ENCODE measurements around the gene SAMD8.
"Not testable (repeated sequence)": the region's sequence is repeated elsewhere in the genome, so short reads cannot be mapped to it uniquely, and the experiment has no call there.

Gene SAMD8

GRCh38 chr10:75140246-75140645 lies 28.8 kb downstream of the SAMD8 start:
- DNase-seq (ENCODE audit: low spot score): no peak

GRCh38 chr10:75143353-75143752 lies 31.9 kb downstream of the SAMD8 start:
- no peak for DNase-seq (ENCODE audit: low spot score)

- DNase-seq (ENCODE audit: low spot score): no peak
Measured at GRCh38 chr10:75145590-75145989, 34.1 kb downstream of the SAMD8 start.

GRCh38 chr10:75146780-75147179 lies 35.3 kb downstream of the SAMD8 start:
- no peak for DNase-seq (ENCODE audit: low spot score)

GRCh38 chr10:75150656-75151055 lies 39.2 kb downstream of the SAMD8 start:
- DNase-seq (ENCODE audit: low spot score): no peak

- no peak for DNase-seq (ENCODE audit: low spot score)
Measured at GRCh38 chr10:75159519-75159918, 48.1 kb downstream of the SAMD8 start.

- no peak for DNase-seq (ENCODE audit: low spot score)
Measured at GRCh38 chr10:75165684-75166622, 54.5 kb downstream of the SAMD8 start.

- DNase-seq (ENCODE audit: low spot score): no peak
Measured at GRCh38 chr10:75166623-75166972, 55.1 kb downstream of the SAMD8 start.

- DNase-seq (ENCODE audit: low spot score): no peak
Measured at GRCh38 chr10:75168275-75168674, 56.8 kb downstream of the SAMD8 start.

- DNase-seq (ENCODE audit: low spot score): no peak
Measured at GRCh38 chr10:75170215-75170614, 58.8 kb downstream of the SAMD8 start.

- no peak for DNase-seq (ENCODE audit: low spot score)
Measured at GRCh38 chr10:75175046-75175445, 63.6 kb downstream of the SAMD8 start.

- no peak for DNase-seq (ENCODE audit: low spot score)
Measured at GRCh38 chr10:75176046-75176445, 64.6 kb downstream of the SAMD8 start.

GRCh38 chr10:75176736-75177135 lies 65.3 kb downstream of the SAMD8 start:
- no peak for DNase-seq (ENCODE audit: low spot score)

GRCh38 chr10:75179657-75180177 lies 68.3 kb downstream of the SAMD8 start:
- DNase-seq (ENCODE audit: low spot score): no peak

GRCh38 chr10:75180592-75180991 lies 69.1 kb downstream of the SAMD8 start:
- DNase-seq (ENCODE audit: low spot score): no peak

- DNase-seq (ENCODE audit: low spot score): no peak
Measured at GRCh38 chr10:75181073-75181472, 69.6 kb downstream of the SAMD8 start.

- no peak for DNase-seq (ENCODE audit: low spot score)
Measured at GRCh38 chr10:75186310-75186709, 74.9 kb downstream of the SAMD8 start.

GRCh38 chr10:75187961-75188426 lies 76.5 kb downstream of the SAMD8 start:
- peak; percentile 72 for DNase-seq (ENCODE audit: low spot score)

GRCh38 chr10:75188522-75188921 lies 77.1 kb downstream of the SAMD8 start:
- DNase-seq (ENCODE audit: low spot score): not testable (repeated sequence)

GRCh38 chr10:75189266-75190096 lies 78.0 kb downstream of the SAMD8 start:
- no peak for DNase-seq (ENCODE audit: low spot score)

GRCh38 chr10:75191821-75192568 lies 80.5 kb downstream of the SAMD8 start:
- peak; percentile 48 for DNase-seq (ENCODE audit: low spot score)

- DNase-seq (ENCODE audit: low spot score): not testable (repeated sequence)
Measured at GRCh38 chr10:75194625-75195024, 83.2 kb downstream of the SAMD8 start.

Measured in hematopoietic multipotent progenitor cell treated with erythropoietin and hydrocortisone succinate and interleukin-3 and kit ligand, for 15 days (in vitro differentiated cells).